Heart right ventricle (tissue), 16 donors: Measurements from ENCODE around the gene HOXD8. TPM values are rescaled to one million over a fixed set of nuclear protein-coding genes. Genes with fewer than 3 reads are reported as not detected.

Source experiments
- ATAC-seq, 8 donors: fragments of 200-7000 bp; cut with Tn5 transposase; one replicate each; pipeline ENCODE4 v1.9.1; 2020; ENCODE audit warnings: mild to moderate bottlenecking in 8 of 8, moderate library complexity in 8 of 8, moderate number of reproducible peaks in 1 of 8
- DNase-seq, 2 donors: peaks; one replicate each; pipeline ENCODE4 v3.0.0-alpha.2; 2020
- H3K27ac ChIP-seq, 10 donors: fragments of 200-600 bp; sonication (generic) in 2 of 10; one replicate each; pipeline versions ENCODE4 v1.5.0 to v1.8.0; 2020 to 2022; ENCODE audit warnings: mild to moderate bottlenecking in 3 of 10
- H3K27me3 ChIP-seq, 7 donors: fragments of 200-600 bp; one replicate each; pipeline ENCODE4 v1.8.0; 2021 to 2022; ENCODE audit warnings: mild to moderate bottlenecking in 2 of 7
- H3K36me3 ChIP-seq, 9 donors: fragments of 200-600 bp; sonication (generic) in 1 of 9; one replicate each; pipeline versions ENCODE4 v1.5.0 to v1.8.0; 2020 to 2022; ENCODE audit warnings: mild to moderate bottlenecking in 2 of 9
- H3K4me1 ChIP-seq, 9 donors: fragments of 200-600 bp; sonication (generic) in 1 of 9; one replicate each; pipeline versions ENCODE4 v1.5.0 to v1.8.0; 2020 to 2022; ENCODE audit warnings: mild to moderate bottlenecking in 4 of 9
- H3K4me3 ChIP-seq, 10 donors: fragments of 200-600 bp; sonication (generic) in 2 of 10; one replicate each; pipeline versions ENCODE4 v1.5.0 to v1.8.0; 2020 to 2022; ENCODE audit warnings: mild to moderate bottlenecking in 7 of 10, moderate library complexity in 2 of 10
- H3K9me3 ChIP-seq, 11 donors: fragments of 200-600 bp in 10 of 11; sonication (generic) in 2 of 11; one replicate each; pipeline versions ENCODE4 v1.5.0 to v1.8.0; 2013 to 2022; ENCODE audit warnings: mild to moderate bottlenecking in 2 of 11, control low read depth in 1 of 11, moderate library complexity in 1 of 11
- CTCF ChIP-seq, 9 donors: fragments of 200-600 bp; sonication (generic) in 2 of 9; IDR thresholded peaks; one replicate each; pipeline versions ENCODE4 v1.5.0 to v1.8.0; 2021 to 2022; ENCODE audit warnings: antibody characterized with exemption in 9 of 9, mild to moderate bottlenecking in 5 of 9, moderate library complexity in 1 of 9
- WGBS, 2 donors: extraction: QIAGEN DNeasy Blood & Tissue Kit; methylation state at CpG; one replicate each; pipeline ENCODE4 v1.1.7; 2013; ENCODE audit warnings: inconsistent platforms in 1 of 2; 5-methylcytosine and 5-hydroxymethylcytosine counted together
- intact Hi-C, 10 donors: fragments of 100-400 bp; cut with DNase I; formaldehyde crosslinking; loops; one replicate each; pipeline versions ENCODE4 v1.11.1 to v1.14.2; 2022
- polyA plus RNA-seq, 2 donors: library from polyadenylated mRNA; stranded (reverse); fragments of 200-250 nt; gene quantifications; one replicate each; pipeline ENCODE4 v1.2.3, GENCODE V29; 2013
- total RNA-seq, 10 donors: library from RNA; stranded (reverse); fragmentation: NEBNext Ultra II Directional in 3 of 10; extraction: Animal tissue kit (Norgen Biotek cat#: 25700) in 3 of 10; gene quantifications; one replicate each; pipeline versions ENCODE4 v1.2.1 to v1.2.4, GENCODE V29; 2021 to 2023
- donor health status: Arrhythmogenic right ventricular cardiomyopathy.
- donor health status: ischemic (EF 13 %, LVEDD 7.1; RV severe dilation, severe dysfunction).
- donor health status: healthy with polysubstance abuse.
- donor health status: DM: no; HTN: yes; CAD: no.
- donor health status: DM: no; HTN: no; CAD: no.
- donor health status: ischemic (EF 25% LVEDD 6.9; RV normal size, moderate dysfunction).
- donor health status: ischemic (EF 25% LVEDD 5.7; RV mildly dilated, moderate dysfunction).
- donor health status: healthy.
- donor health status: DM: yes; HTN: yes; CAD: no.
- donor health status: Ischemic cardiomyopathy.
- donor health status: ischemic (EF 35%, LVEDD 5.7; RV mildly dilated, moderate dysfunction).
- donor health status: nonischemic (EF 11% LVEDD 7.7; RV severe dilation, severe dysfunction).
- donor health status: DM: yes; HTN: yes; CAD: no.
- donor health status: PGD.
- donor health status: ischemic (EF 29% LVEDD 5.4; RV normal size, mild dysfunction).
- donor health status: nonischemic (EF 23%, LVEDD 6.1; RV moderate dilation, normal function).

Gene HOXD8
- total and polyA plus RNA-seq, 12 donors: 0.26 to 1.5 (median 0.42) TPM; not detected in 2

DNA sequence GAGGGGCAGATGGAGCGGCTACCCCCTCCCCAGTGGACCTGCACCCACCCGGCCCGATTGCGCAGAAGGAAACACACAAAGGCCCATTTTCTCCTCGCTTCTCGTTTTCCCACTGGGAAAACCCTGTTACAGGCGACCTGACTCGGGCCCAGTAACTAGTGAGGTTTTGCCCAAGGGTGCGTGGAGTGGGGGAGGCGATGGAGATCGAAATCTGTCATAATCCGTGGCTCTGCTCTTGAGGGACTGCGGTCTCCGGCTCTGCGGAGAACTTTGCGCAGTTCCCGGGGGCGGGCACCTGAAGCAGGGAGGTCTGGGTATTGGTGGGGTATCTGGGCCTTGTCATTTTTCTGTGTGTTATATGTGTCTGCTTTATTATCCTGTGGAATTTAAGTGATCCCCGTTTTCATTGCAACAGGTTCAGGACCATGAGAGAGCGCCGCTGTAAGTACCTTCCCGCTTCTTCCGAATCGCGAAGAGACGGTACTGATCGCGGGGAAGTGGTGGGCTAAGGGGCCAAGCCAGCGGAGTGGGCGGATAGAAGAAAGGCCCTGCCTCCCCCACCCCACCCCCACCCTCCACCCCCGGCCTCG, 17.8 kb downstream of the HOXD8 start:
- TF ChIP-seq CTCF (IDR thresholded peaks at IDR 0.05): no peak
- intact Hi-C loops: no loop called here
- DNase-seq: no peak
- H3K4me3 ChIP-seq: no peak overlapping the region
- peaks cover 43 to 100% (median 100%) of the 10 kb centered on the region in 7 donors for H3K27me3 ChIP-seq
- 18 to 28% methylated on average over 32 of the region's 32 CpGs for WGBS, 2 donors
- H3K36me3 ChIP-seq: no peaks in the 10 kb centered on the region
- no peaks in the 10 kb centered on the region for H3K9me3 ChIP-seq
- H3K4me1 ChIP-seq: peaks cover 0 to 8% (median 0%) of the 10 kb centered on the region in 9 donors
- no peak for ATAC-seq
- H3K27ac ChIP-seq: no peak overlapping the region

DNA sequence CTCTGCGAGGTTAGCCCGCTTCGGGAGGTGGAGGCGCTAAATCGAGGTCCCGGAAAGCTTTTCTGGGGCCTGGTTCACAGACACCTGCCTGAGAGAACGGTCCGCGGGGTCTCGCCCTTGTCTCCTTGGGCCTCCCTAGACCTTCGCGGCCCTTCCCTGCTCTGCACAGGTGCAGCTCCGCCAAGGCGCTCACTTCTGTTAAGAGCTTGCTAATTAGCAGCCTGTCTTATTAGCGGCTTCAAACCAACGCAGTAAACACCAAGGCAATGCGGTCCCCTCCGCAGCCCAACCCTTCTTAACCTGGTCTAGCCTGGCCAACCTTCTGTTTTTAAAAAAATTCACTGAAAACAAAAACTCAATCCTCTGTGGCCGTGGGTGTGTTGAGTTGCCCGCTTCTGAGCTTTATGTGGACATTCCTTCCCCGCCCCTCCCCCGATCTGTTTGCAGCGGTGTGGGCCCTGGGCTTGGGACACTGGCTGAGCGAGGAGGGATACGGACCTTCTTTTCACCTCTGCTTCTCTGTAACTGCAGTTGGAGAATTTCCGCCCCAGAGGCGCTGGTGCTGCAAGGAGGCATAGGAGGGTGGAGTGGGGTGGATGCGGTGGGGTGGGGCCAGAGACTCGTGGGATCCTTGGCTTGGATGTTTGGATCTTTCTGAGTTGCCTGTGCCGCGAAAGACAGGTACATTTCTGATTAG, 18.4 kb downstream of the HOXD8 start:
- intact Hi-C loops: no loop called here
- no peak for DNase-seq
- WGBS, 2 donors: 10 to 20% methylated on average over 31 of the region's 31 CpGs

DNA sequence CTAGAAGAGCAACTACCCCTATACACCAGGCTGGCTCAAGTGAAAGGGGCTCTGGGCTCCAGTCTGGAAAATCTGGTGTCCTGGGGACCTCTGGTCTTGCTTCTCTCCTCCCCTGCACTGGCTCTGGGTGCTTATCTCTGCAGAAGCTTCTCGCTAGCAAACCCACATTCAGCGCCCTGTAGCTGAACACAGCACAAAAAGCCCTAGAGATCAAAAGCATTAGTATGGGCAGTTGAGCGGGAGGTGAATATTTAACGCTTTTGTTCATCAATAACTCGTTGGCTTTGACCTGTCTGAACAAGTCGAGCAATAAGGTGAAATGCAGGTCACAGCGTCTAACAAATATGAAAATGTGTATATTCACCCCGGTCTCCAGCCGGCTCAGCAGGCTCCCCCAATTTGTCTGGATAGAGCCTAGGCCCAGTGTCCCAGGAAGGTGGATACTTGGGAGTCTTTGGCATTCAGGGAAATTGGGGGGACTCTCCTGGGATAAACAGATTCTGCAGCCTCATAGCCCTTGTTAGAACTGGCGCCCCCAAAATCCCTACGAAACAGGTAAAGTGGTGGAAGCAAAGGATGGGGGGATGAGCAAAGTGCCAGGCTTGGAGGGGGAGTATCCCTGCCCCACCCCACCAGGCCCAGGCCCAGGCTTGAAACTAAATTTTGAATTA, 19.4 kb downstream of the HOXD8 start:
- Histone ChIP-seq H3K4me1 (peaks cover 0 to 12% (median 0%) of the 10 kb centered on the region in 9 donors), H3K9me3 (no peaks in the 10 kb centered on the region), H3K4me3 (no peak overlapping the region), H3K27me3 (peaks cover 51 to 100% (median 100%) of the 10 kb centered on the region in 7 donors), H3K36me3 (no peaks in the 10 kb centered on the region), H3K27ac (no peak overlapping the region)
- ATAC-seq: no peak
- no peak for TF ChIP-seq CTCF (IDR thresholded peaks at IDR 0.05)
- intact Hi-C loops: no loop called here
- DNase-seq: no peak
- WGBS, 2 donors: 25 to 36% methylated on average over 11 of the region's 11 CpGs

More for the DNA sequence above, 18.4 kb downstream of the HOXD8 start:
- H3K27ac ChIP-seq: no peak overlapping the region
- ATAC-seq: no peak
- H3K4me1 ChIP-seq: peaks cover 0 to 12% (median 0%) of the 10 kb centered on the region in 9 donors
- H3K27me3 ChIP-seq: peaks cover 47 to 100% (median 100%) of the 10 kb centered on the region in 7 donors
- no peak overlapping the region for H3K4me3 ChIP-seq
- TF ChIP-seq CTCF (IDR thresholded peaks at IDR 0.05): no peak
- H3K36me3 ChIP-seq: no peaks in the 10 kb centered on the region
- no peaks in the 10 kb centered on the region for H3K9me3 ChIP-seq

- H3K4me1 ChIP-seq: peaks cover 0 to 12% (median 0%) of the 10 kb centered on the region in 9 donors
- WGBS, 2 donors: 17 to 23% methylated on average over 22 of the region's 22 CpGs
- no peak for ATAC-seq
- TF ChIP-seq CTCF (IDR thresholded peaks at IDR 0.05): no peak
- DNase-seq: no peak
- no peak overlapping the region for H3K27ac ChIP-seq
- intact Hi-C loops: no loop called here
- H3K4me3 ChIP-seq: no peak overlapping the region
- peaks cover 51 to 100% (median 100%) of the 10 kb centered on the region in 7 donors for H3K27me3 ChIP-seq
- no peaks in the 10 kb centered on the region for H3K36me3 ChIP-seq
- H3K9me3 ChIP-seq: no peaks in the 10 kb centered on the region
Observed at GRCh38 chr2:176149481-176149938, 20.0 kb downstream of the HOXD8 start.
